MM.1S (cell line): ENCODE results near the gene SMPD3.

ENCODE experiments used
- DNase-seq: peaks from one replicate; pipeline ENCODE4 v3.0.0-alpha.2; 2015
- H2AFZ ChIP-seq: fragments of 300-600 bp; sonication (generic); 2 replicates; pipeline ENCODE4 v1.6.0; 2016; ENCODE audit warnings: antibody characterized with exemption, low read length
- H3F3A ChIP-seq: fragments of 300-600 bp; sonication (generic); 2 replicates; pipeline ENCODE4 v1.6.1; 2016; ENCODE audit warnings: mild to moderate bottlenecking, antibody characterized with exemption, low read length, moderate library complexity, mixed read lengths; ENCODE audit not compliant: insufficient read depth
- H3K27ac ChIP-seq: fragments of 300-600 bp; sonication (generic); 2 replicates; pipeline ENCODE4 v1.5.1; 2016; ENCODE audit warnings: mild to moderate bottlenecking, low read length
- H3K27me3 ChIP-seq: fragments of 300-600 bp; sonication (generic); replicated peaks from 2 replicates; pipeline ENCODE4 v1.6.0; 2016; ENCODE audit warnings: low read length; ENCODE audit not compliant: insufficient read depth
- H3K36me3 ChIP-seq: fragments of 300-600 bp; sonication (generic); replicated peaks from 2 replicates; pipeline ENCODE4 v1.6.1; 2016; ENCODE audit warnings: mild to moderate bottlenecking, low read length, mixed read lengths; ENCODE audit not compliant: insufficient read depth
- H3K4me1 ChIP-seq: fragments of 300-600 bp; sonication (generic); 2 replicates; pipeline ENCODE4 v1.6.1; 2016; ENCODE audit warnings: low read length, mixed read lengths
- H3K4me2 ChIP-seq: fragments of 300-600 bp; sonication (generic); 2 replicates; pipeline ENCODE4 v1.6.0; 2016; ENCODE audit warnings: low read depth, low read length
- H3K4me3 ChIP-seq: fragments of 300-600 bp; sonication (generic); 2 replicates; pipeline ENCODE4 v1.5.1; 2016; ENCODE audit warnings: low read length, mixed read lengths
- H3K79me2 ChIP-seq: fragments of 300-600 bp; sonication (generic); 2 replicates; pipeline ENCODE4 v1.6.1; 2016; ENCODE audit warnings: mixed run types, low read length, mixed read lengths
- H3K9ac ChIP-seq: fragments of 300-600 bp; sonication (generic); 2 replicates; pipeline ENCODE4 v1.6.1; 2016; ENCODE audit warnings: low read length, mixed read lengths
- H3K9me2 ChIP-seq: fragments of 300-600 bp; sonication (generic); replicated peaks from 2 replicates; pipeline ENCODE4 v1.6.1; 2016; ENCODE audit warnings: mild to moderate bottlenecking, low read length, mixed read lengths; ENCODE audit not compliant: insufficient read depth
- H3K9me3 ChIP-seq: fragments of 300-600 bp; sonication (generic); replicated peaks from 2 replicates; pipeline ENCODE4 v1.6.1; 2016; ENCODE audit warnings: mild to moderate bottlenecking, low read length, mixed read lengths; ENCODE audit not compliant: insufficient read depth
- H4K20me1 ChIP-seq: fragments of 300-600 bp; sonication (generic); 2 replicates; pipeline ENCODE4 v1.6.1; 2016; ENCODE audit warnings: mild to moderate bottlenecking, low read length, moderate library complexity, mixed read lengths; ENCODE audit not compliant: insufficient read depth
- EZH2 ChIP-seq: fragments of 300-600 bp; sonication (generic); optimal IDR thresholded peaks from 2 replicates; pipeline ENCODE3; 2017; ENCODE audit warnings: low read depth, mild to moderate bottlenecking, antibody characterized with exemption, low read length, mixed read lengths
- EZH2phosphoT487 ChIP-seq: fragments of 300-600 bp; sonication (generic); IDR thresholded peaks from 2 replicates; pipeline ENCODE4 v1.6.1; 2018; ENCODE audit warnings: antibody characterized with exemption, low read length
- TF ChIP-seq, protein P1 (sequence below): fragments of 300-600 bp; sonication (generic); IDR thresholded peaks from 2 replicates; pipeline ENCODE4 v1.5.1; 2016; ENCODE audit warnings: antibody characterized with exemption, low read length, mixed read lengths

SMPD3 gene

DNA sequence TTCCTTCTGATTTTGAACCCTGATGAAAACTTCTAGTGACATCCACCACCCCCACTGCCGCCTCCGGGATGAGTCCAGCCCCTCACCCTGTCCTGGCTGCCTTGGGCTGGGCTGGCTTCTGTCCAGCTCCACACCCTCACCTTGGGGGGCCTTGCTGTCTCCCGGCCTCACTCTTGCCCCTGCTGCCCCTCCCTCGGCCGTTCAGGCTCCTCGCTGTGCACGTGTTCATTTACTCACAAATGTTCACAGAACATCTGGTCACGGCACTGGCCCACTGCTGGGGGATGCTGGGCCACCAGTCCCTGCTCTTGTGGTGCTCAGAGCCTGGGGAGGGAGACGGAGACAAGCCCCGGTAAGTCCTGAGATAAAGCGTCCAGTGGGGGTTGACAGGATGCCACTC is 96.8 kb downstream of the SMPD3 start:
- Histone ChIP-seq H3K27ac (no peak overlapping the region), H3K79me2 (no peaks in the 10 kb centered on the region), H3F3A (peaks cover 5% of the 10 kb centered on the region; the same call in 1 of the 2 replicates), H3K9ac (no peak overlapping the region), H4K20me1 (no peaks in the 10 kb centered on the region), H3K36me3 (no peaks in the 10 kb centered on the region), H3K4me1 (peaks cover 13% of the 10 kb centered on the region), H2AFZ (no peak overlapping the region), H3K4me2 (no peak overlapping the region), H3K4me3 (no peak overlapping the region), H3K9me2 (no peaks in the 10 kb centered on the region), H3K27me3 (no peaks in the 10 kb centered on the region), H3K9me3 (no peaks in the 10 kb centered on the region)
- TF ChIP-seq EZH2phosphoT487 (no peak), EZH2 (no peak)
- TF ChIP-seq, protein P1, sequence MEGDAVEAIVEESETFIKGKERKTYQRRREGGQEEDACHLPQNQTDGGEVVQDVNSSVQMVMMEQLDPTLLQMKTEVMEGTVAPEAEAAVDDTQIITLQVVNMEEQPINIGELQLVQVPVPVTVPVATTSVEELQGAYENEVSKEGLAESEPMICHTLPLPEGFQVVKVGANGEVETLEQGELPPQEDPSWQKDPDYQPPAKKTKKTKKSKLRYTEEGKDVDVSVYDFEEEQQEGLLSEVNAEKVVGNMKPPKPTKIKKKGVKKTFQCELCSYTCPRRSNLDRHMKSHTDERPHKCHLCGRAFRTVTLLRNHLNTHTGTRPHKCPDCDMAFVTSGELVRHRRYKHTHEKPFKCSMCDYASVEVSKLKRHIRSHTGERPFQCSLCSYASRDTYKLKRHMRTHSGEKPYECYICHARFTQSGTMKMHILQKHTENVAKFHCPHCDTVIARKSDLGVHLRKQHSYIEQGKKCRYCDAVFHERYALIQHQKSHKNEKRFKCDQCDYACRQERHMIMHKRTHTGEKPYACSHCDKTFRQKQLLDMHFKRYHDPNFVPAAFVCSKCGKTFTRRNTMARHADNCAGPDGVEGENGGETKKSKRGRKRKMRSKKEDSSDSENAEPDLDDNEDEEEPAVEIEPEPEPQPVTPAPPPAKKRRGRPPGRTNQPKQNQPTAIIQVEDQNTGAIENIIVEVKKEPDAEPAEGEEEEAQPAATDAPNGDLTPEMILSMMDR: no peak
- no peak for DNase-seq

DNA sequence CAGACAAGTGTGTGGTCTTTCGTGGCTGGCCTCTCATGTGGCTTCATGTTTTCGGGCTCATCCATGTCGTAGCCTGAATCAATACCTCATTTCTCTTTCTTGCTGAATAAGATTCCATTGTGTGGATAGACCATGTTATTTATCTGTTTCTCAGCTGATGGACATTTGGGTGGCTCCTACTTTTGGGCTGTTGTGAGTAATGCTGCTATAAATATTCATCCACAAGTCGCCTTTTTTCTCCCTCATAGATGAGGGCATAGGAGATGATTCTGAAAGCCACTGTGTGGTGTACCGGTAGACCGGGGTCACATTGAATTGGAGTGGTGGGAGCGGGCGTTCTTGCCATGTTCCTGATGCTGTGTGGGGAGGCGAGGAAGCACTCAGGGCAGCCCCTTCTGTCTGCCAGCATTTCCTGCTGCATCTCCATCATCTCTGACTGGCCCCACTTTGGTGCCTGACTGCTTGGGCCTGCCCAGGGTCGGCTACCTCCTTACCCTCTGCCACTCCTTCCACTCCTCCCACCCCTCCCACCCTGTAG is 97.4 kb downstream of the SMPD3 start:
- no peaks in the 10 kb centered on the region for H4K20me1 ChIP-seq
- no peak overlapping the region for H3K4me2 ChIP-seq
- no peaks in the 10 kb centered on the region for H3K79me2 ChIP-seq
- H2AFZ ChIP-seq: no peak overlapping the region
- DNase-seq: no peak
- no peaks in the 10 kb centered on the region for H3K9me3 ChIP-seq
- H3K27me3 ChIP-seq: no peaks in the 10 kb centered on the region
- H3F3A ChIP-seq: 0 out of 2 replicates have a peak, but pooled peaks cover under 1% of the 10 kb centered on the region
- no peaks in the 10 kb centered on the region for H3K36me3 ChIP-seq
- H3K9me2 ChIP-seq: no peaks in the 10 kb centered on the region
- H3K4me3 ChIP-seq: no peak overlapping the region
- no peak overlapping the region for H3K9ac ChIP-seq
- H3K27ac ChIP-seq: no peak overlapping the region
- no peak for TF ChIP-seq EZH2
- TF ChIP-seq, protein P1: no peak
- no peak for TF ChIP-seq EZH2phosphoT487
- H3K4me1 ChIP-seq: peaks cover 8% of the 10 kb centered on the region

DNA sequence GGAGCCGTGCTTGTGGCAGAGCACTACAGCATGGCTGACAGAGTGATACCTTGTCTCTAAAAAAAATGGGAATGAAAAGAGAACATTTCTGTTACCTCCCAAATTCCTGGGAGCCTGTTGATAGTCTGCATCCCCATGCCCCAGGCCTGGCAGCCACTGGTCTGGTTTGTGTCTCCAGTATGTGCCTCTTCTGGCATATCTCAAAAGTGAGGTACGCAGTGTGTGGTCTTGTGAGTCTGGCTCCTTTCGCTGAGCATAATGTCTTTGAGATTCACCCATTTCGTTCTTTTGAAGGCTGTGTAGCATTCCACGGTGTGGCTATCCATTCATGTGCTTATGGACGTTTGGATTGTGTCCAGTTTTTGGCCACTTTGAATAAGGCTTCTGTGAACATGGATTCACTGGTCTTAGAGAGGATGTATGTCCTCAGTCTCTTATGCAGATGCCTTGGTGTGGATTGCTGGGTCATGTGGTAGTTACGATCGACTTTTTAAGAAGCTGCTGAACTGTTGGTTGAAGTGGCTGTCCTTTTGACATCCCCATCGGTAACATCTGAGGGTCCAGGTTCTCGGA is 98.4 kb downstream of the SMPD3 start:
- Histone ChIP-seq H2AFZ (no peak overlapping the region), H3K4me3 (no peak overlapping the region), H3K9me3 (no peaks in the 10 kb centered on the region), H3K9me2 (no peaks in the 10 kb centered on the region), H3K79me2 (no peaks in the 10 kb centered on the region; the same call in 1 of the 2 replicates), H4K20me1 (no peaks in the 10 kb centered on the region), H3K4me1 (no peaks in the 10 kb centered on the region), H3K27me3 (no peaks in the 10 kb centered on the region), H3K36me3 (no peaks in the 10 kb centered on the region), H3F3A (no peaks in the 10 kb centered on the region), H3K9ac (no peak overlapping the region), H3K27ac (no peak overlapping the region), H3K4me2 (no peak overlapping the region)
- DNase-seq: no peak
- TF ChIP-seq, protein P1: no peak
- TF ChIP-seq EZH2 (no peak), EZH2phosphoT487 (no peak)
